GM18858 (cell line): ENCODE results near the gene LRG1.

Experiments
- ATAC-seq: cut with Tn5 transposase; IDR thresholded peaks from one replicate; pipeline ENCODE4 v1.9.1; 2021; ENCODE audit not compliant: unreplicated experiment

LRG1 gene

GRCh38 chr19:4539693-4540581 lies at the start of gene LRG1:
Gene LRG1, minus strand, starts transcription at chr19:4540036. Its CDS starts 23 bp downstream, at chr19:4540013.
- ATAC-seq: no peak

GRCh38 chr19:4588291-4588761 lies 48.5 kb upstream of the LRG1 start:
- no peak for ATAC-seq

- ATAC-seq: no peak
These were observed 47.7 kb upstream of the LRG1 start for GRCh38 chr19:4587527-4587926.

- no peak for ATAC-seq
These were observed 46.9 kb upstream of the LRG1 start for GRCh38 chr19:4586691-4587090.

- no peak for ATAC-seq
These were observed 46.4 kb upstream of the LRG1 start for GRCh38 chr19:4586245-4586644.

- ATAC-seq: no peak
These were observed 45.7 kb upstream of the LRG1 start for GRCh38 chr19:4585556-4585955.

- no peak for ATAC-seq
These were observed 45.0 kb upstream of the LRG1 start for GRCh38 chr19:4584670-4585460.

- no peak for ATAC-seq
These were observed 44.3 kb upstream of the LRG1 start for GRCh38 chr19:4583961-4584669.

- no peak for ATAC-seq
These were observed 43.4 kb upstream of the LRG1 start for GRCh38 chr19:4582980-4583842.

- ATAC-seq: no peak
These were observed 42.1 kb upstream of the LRG1 start for GRCh38 chr19:4581666-4582553.

GRCh38 chr19:4580961-4581665 lies 41.3 kb upstream of the LRG1 start:
- ATAC-seq: no peak

- ATAC-seq: no peak
These were observed 40.4 kb upstream of the LRG1 start for GRCh38 chr19:4580021-4580901.

GRCh38 chr19:4579389-4579788 lies 39.6 kb upstream of the LRG1 start:
- no peak for ATAC-seq

GRCh38 chr19:4578552-4579248 lies 38.9 kb upstream of the LRG1 start:
- no peak for ATAC-seq

GRCh38 chr19:4577020-4577782 lies 37.4 kb upstream of the LRG1 start:
- no peak for ATAC-seq
